Posterior vena cava (tissue), 2 donors: ENCODE data around the gene EYS. TPM values are rescaled to one million over a fixed set of nuclear protein-coding genes. Genes with fewer than 3 reads are reported as not detected.
"Not testable (repeated sequence)": the region's sequence is repeated elsewhere in the genome, so short reads cannot be mapped to it uniquely, and the experiment has no call there.

Experiments used
- DNase-seq: peaks from one replicate; pipeline ENCODE4 v3.0.0-alpha.2; 2020; ENCODE audit warnings: low spot score
- intact Hi-C, 2 donors: fragments of 100-400 bp; cut with DNase I; formaldehyde crosslinking; loops; one replicate each; pipeline versions ENCODE4 v1.14.1 to v1.14.2; 2022 to 2023
- total RNA-seq, 2 donors: library from RNA; stranded (reverse); fragmentation: NEBNext Ultra II Directional; extraction: Animal tissue kit (Norgen Biotek cat#: 25700); gene quantifications; one replicate each; pipeline ENCODE4 v1.2.1, GENCODE V29; 2021
- donor health status: DM: yes; HTN: yes; CAD: no.
- donor health status: DM: yes; HTN: yes; CAD: no.

EYS gene
- total RNA-seq, 2 donors from 2014 or later: not detected

GRCh38 chr6:65505736-65506135, 201.3 kb downstream of the EYS start:
- no peak for DNase-seq

GRCh38 chr6:65501045-65501444, 206.0 kb downstream of the EYS start:
- intact Hi-C loops: no loop called here
- no peak for DNase-seq

More at GRCh38 chr6:65505736-65506135, 201.3 kb downstream of the EYS start:
- intact Hi-C loops: no loop called here

DNA sequence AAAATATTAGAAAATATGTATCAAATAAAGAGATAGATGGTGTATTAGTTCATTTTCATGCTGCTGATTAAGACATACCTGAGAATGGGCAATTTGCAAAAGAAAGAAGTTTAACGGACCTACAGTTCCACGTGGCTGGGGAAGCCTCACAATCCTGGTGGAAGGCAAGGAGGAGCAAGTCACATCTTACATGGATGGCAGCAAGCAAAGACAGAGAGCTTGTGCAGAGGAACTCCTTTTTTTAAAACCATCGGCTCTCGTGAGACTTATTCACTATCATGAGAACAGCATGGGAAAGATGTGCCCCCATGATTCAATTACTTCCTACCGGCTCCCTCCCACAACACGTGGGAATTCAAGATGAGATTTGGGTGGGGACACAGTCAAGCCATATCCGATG, 223.4 kb downstream of the EYS start:
- intact Hi-C loops, DNase-seq: not testable (repeated sequence)

DNA sequence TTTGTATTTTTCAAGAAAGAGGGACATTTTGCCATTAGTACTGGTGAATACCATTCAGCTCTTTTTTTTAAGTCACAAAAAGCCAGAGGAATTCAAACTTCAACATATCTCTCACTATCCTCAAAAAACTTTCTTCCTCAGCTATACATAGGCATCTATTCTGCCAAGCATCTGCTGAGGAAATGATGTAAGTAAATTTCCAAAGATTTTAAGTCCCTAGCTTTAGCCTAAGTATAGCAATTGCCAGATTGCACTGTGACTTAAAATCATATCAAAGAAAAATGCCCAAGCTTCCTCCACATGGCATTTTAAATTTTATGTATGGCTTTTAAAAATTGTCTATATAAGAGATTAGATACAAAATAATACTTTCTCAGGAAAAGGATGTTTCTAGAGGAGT, 237.4 kb downstream of the EYS start:
- intact Hi-C loops: no loop called here
- no peak for DNase-seq

DNA sequence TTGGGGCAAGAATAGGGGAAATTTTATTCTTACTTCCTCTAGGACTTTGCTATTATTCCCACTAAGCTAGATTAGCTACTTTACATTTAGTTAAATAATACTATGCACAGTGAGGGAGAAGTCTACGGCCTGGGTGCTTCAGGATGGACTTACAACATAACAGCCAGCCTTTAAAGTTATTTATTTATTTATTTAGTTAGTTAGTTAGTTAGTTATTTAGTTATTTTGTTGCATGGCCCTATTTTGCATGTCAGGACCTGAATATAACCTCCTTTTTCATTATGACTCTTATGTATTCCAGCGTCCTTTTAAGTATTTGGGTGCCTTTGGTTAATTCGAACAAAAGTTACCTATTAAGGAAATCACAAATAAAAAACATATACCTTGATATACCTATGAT, 238.7 kb downstream of the EYS start:
- no peak for DNase-seq
- intact Hi-C loops: no loop called here

DNA sequence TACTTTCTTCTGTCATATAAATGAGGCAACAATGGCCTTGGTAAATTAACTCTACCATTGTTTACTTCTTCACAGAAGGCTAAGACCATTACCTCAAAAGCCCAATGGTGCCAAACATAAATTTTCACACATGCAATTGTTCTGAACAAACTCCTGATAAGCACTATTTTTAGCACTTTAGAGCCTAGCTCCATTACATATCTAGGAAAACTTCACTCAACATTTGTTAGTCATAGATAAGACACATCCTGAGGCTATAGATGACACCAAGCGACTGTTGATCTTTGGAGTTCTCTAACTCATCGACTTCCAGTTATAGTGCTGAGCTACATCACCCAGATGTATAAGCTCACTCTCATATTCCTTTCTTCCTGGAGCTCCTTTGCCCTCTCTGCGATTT, 245.9 kb downstream of the EYS start:
- DNase-seq: no peak
- intact Hi-C loops: no loop called here

- intact Hi-C loops: no loop called here
- no peak for DNase-seq
Measured at GRCh38 chr6:65452333-65452732, 254.7 kb downstream of the EYS start.

- intact Hi-C loops: no loop called here
Measured at GRCh38 chr6:65450451-65450850, 256.6 kb downstream of the EYS start.

DNA sequence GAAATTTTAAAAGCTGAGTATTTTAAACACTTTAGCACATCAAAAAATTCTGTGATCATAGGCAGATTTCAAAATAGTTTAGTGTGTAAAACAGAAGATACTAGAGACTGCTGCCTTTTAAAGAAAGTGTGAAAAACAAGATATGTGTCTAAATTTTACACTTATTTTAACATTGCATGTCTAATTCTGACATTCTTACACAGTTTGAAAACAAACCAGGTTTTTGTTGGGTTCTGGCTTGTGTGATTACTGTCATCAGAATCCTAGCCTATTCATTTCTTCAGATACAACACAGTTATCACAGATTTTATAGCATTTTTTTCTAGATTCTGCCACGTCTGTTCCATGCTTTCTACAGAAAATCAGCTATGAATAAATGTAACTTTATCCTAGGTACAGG, 257.1 kb downstream of the EYS start:
- intact Hi-C loops: loop anchor here in 1 of 2 donors (2.0 kb wide), 1 partner anchor 31 kb away; no protein-coding TSS in a partner anchor
- no peak for DNase-seq

More at GRCh38 chr6:65450451-65450850, 256.6 kb downstream of the EYS start:
- no peak for DNase-seq

GRCh38 chr6:65448866-65449265, 258.2 kb downstream of the EYS start:
- DNase-seq: no peak
- intact Hi-C loops: loop anchor here in 1 of 2 donors (2.0 kb wide), 1 partner anchor 32 kb away; no protein-coding TSS in a partner anchor

DNA sequence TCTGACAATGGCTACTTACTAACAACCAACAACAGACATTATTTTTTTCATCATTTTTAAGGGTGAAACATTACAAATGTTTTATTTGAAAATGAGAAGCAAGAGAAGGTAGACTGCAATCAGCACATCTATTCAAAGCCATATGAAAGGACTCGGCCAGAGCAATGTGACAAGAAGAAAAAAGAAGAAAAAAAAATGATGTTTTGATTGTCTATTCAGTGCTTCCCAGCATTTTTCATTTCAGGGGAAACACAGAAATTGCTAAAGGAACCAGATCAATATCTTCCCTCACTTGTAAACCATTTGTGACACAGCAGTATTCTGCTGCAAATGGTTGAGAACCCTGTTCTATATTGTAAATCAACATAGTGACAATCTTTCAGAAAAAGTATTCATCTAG, 270.7 kb downstream of the EYS start:
- no peak for DNase-seq
- intact Hi-C loops: no loop called here

DNA sequence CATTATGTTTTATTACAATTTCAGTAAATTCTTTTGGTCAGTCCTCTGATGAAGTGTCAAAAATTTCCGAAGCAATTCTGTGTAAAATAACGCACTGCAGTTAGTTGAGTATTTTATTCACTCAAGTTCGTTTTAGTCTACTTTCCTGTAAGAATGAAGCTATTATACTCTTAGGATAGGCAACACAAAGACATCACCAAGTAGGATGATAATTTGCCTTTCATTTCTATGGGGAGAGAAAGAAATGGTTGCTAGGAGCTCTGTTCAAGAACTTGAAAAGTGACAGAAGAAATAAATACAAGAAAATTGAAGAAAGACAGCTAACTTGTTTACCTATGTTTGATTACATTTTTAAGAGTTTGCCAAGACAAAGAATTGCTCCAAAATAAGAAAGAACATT, 290.4 kb downstream of the EYS start:
- intact Hi-C loops: no loop called here
- no peak for DNase-seq

DNA sequence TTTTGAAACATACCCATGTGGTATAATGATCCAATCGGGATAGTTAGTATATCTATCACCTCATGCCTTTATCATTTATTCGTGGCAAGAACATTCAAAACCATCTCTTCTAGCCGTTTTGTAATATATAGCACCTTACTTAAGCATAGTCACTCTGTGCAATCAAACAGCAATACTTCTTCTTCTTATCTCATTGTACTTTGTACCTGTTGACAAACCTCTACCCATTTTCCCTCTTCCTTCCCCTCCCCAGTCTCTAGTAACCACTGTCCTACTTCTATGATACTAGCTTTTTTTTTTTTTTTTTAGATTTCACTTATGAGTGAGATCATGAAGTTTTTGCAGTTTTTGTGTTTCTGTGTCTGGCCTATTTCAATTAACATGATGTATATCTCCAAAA, 296.7 kb downstream of the EYS start:
- intact Hi-C loops: no loop called here
- DNase-seq: no peak

- DNase-seq: no peak
- intact Hi-C loops: no loop called here
Measured at GRCh38 chr6:65402564-65402963, 304.5 kb downstream of the EYS start.

DNA sequence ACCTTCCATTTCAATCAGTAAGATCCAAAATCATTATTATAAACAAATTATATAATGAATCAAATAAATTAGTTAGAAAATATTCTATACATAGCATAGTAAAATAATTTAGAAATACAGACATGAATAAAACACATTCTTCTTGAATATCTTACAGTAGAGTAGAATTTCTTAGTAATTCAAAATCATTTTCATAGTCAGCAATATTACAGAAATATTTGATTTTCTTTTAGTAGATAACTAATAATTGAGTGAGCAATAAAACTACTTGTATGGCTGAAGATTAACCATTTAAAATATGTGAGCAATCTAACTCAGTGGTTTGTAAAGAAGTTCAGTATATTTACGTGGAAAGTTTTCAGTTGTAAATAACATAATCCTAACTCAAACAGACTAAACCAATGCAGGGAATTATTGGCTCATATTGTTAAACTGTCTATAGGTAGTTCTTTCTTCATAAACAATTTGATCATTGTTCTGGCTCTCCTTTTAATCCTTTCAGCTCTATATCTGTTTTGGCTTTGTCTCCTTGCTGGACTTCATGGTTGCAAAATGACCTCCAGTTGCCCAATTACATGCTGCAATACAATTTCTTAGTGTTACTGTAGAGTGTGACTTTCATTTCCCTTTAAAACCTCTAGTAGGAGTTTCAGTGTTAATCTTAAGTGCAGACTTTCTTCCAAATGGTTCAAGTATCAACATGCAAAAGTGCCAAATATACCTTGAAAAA, 307.5 kb downstream of the EYS start:
- intact Hi-C loops: no loop called here
- no peak for DNase-seq

DNA sequence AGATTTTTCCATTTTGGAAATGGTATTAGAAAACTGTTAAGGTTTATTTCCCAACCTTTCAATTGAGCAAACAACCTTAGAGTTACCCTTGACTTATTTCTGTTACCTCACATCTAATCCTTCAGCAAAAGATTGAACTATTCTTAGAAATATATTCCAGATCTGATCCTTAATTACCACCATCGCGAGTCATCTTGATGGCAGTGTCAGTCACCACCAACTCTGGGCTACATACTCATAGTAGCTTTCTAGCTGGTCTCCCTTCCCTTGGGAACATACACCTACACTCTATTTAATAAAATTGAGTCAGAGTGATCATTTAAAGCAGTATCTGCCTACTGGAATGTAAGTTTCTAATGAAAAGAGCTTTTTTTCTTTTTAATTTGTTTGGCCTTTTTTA, 308.2 kb downstream of the EYS start:
- intact Hi-C loops: no loop called here
- no peak for DNase-seq

DNA sequence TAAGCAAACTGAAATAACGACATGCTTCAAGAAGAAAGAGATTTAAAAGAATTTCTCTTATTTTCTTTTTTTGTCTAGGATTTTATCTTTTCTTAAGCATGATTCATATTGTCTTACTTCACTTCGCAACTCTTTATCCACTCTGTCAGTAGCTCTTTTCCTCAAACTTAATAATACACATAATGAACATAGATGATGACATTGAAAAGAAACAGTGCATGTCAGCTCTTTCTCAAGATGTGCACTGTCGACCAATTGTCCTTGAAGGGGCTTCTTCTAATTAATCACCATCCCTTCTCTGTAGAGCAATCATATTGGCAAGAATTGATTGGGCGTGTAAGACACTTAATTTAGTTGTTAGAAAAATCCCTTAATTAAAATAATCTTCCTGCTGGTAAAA, 356.5 kb downstream of the EYS start:
- no peak for DNase-seq
- intact Hi-C loops: no loop called here

- DNase-seq, intact Hi-C loops: not testable (repeated sequence)
Measured at GRCh38 chr6:65302655-65303054, 404.4 kb downstream of the EYS start.

GRCh38 chr6:65299236-65299635, 407.8 kb downstream of the EYS start:
- intact Hi-C loops: no loop called here
- DNase-seq: no peak

DNA sequence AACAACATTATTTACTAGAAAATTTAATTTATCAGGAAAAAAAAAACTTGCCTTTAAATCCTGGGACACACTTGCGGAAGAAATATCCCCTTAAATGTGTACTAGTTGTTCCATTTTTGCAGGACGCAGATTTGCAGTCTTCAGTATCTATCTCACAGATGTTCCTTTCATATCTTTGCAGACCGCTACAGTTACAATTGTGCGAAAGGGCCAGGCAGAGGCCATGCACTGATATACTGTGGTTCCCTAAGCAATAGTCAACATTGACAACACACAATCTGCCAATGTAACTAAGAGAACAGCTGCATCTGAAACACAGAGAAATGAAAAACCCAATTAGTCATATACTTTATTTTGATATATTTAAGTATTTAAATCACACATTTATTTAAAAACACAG, 411.2 kb downstream of the EYS start:
- no peak for DNase-seq
- intact Hi-C loops: no loop called here

- DNase-seq: no peak
- intact Hi-C loops: no loop called here
Measured at GRCh38 chr6:65289491-65289890, 417.5 kb downstream of the EYS start.

- intact Hi-C loops: no loop called here
- no peak for DNase-seq
Measured at GRCh38 chr6:65285275-65285674, 421.8 kb downstream of the EYS start.
